ENCODE results near the gene HMCES.
A peak's percentile ranks its signal among the peaks of the same experiment; 100 is the strongest.
"Not testable (repeated sequence)": the region's sequence is repeated elsewhere in the genome, so short reads cannot be mapped to it uniquely, and the experiment has no call there.

Gene HMCES

DNA sequence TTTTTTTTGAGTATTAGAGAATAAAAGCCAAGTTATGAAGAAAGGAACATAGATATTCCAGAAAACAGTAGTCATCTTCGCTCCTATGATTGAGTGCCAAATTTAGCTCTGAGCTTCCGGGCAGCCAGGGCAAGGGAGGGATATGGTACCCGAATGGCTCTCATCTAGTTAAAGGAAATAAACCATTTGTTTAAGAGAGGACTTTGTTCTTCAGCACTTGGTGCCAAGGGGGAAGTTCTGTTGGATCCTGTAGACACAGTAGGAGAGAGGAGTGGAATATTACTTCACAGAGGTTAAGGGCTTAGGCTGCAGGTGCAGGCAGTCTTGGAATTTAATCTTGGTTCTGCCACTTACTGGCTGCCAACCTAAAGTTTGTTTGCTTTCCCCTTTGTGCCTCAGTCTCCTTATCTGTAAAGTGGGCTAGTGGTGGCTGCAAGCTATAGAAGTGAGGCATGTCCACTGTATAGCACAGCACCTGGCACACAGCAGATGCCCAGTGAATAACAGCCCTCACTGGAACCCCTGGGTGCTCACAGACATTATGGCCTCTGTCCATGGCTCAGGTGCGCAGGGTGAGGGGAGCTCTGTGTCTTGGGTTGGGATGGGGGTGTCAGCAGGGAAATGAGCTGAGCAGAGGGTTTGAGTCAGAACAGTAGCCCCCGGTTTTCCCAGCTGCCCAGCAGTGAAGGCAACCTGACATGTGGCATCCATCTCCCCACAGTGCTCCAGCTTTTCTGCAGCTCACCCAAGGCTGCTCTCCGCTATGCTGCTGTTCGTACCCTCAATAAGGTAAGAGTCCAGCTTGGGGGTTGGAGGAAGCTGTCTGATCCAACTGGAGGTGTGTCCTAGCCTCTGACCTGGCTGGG is 18.8 kb upstream of the HMCES start:
- no peak for DNase-seq

DNA sequence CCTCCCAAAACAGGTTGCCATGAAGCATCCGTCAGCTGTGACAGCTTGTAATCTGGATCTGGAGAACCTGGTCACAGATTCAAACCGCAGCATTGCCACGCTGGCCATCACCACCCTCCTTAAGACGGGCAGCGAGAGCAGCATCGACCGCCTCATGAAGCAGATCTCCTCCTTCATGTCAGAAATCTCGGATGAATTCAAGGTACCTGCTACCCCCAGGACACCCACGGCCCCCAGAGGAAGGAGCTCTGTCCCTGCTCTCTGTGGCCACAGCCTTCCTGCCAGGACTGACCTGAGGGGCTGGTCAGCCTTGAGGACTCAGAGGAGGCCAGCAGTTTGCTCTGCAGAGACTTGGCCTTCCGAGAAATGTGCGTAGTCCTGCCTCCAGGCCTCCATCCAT is 18.1 kb upstream of the HMCES start:
- DNase-seq: no peak

DNA sequence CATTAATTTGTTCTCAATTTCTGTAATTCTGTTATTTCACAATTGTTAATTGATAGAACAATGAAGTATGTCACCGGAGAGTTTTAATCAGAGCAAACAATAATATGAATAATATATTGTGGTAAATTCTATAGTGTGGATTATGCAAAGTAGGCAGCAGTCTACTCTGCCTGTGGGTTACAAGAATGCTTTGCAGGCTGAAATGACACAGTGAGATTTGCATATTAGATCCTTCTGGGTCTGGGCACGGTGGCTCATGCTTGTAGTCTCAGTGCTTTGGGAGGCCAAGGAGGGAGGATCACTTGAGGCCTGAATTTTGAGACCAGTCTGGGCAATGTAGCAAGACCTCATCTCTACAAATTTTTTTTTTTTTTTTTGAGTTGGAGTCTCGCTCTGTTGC is 16.8 kb upstream of the HMCES start:
- DNase-seq: no peak

DNA sequence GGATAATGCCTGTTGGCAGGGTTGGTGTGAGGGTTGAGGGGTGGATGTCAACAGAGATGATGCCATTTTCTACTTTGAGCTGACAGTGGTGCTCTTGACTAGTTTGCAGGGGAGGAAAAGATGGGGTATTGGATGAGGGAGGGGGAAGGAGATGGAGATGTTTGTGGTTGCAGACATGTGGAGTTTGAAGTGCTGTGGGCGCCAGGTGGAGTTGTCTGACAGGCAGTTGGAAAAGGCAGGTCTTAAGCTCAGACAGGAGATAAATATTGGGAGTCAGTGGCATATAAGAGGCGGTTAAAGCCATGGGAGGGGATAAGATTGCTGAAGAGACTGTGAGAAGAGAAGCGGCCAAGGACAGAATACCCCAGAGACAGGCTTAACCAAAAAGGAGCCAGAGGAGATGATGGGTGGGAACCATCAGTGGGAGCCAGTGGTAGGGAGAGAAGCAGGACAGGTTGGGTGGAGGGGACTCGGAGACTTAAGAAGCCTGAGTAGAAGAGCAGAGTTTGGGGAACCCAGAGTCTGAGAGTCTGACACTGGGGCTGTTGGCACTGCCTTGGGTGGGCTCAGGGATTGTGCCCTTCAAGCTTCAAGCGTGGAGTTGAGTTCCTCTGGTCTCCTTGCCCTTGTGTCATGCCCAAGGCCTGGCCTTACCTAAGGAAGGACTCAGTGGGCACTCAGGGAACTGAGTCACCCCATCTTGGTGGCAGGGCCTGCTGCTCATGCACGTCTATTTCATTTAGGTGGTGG is 15.3 kb upstream of the HMCES start:
- DNase-seq: no peak

DNA sequence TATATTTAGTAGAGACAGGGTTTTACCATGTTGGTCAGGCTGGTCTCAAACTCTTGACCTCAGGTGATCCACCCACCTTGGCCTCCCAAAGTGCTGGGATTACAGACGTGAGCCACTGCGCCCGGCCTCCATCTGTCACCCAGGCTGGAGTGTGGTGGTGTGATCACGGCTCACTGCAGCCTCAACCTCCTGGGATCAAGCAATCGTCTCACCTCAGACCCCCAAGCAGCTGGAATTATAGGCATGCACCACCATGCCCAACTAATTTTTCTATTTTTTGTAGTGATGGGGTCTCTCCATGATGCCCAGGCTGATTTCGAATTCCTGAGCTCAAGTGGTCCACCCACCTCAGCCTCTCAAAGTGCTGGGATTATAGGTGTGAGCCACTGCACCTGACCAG is 13.7 kb upstream of the HMCES start:
- DNase-seq: not testable (repeated sequence)

DNA sequence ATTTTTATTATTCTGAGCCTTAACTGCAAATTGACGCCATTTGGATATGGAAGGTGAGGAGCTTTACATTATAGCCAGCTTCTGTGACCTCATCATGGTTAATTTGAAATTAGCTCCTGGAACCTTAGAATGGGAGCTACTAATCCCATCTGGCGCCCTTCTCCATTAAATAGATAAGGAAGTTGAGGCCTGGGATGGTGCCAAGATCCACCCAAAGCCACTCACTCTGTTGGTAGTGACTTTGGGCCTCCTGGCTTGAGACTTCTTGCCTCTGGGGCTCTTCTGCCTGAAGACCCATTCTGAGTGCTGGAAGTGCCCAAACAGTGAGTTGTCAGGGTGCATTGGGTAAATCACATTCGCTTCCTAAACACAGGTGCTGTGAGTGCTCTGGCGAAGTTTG is 12.0 kb upstream of the HMCES start:
- no peak for DNase-seq

DNA sequence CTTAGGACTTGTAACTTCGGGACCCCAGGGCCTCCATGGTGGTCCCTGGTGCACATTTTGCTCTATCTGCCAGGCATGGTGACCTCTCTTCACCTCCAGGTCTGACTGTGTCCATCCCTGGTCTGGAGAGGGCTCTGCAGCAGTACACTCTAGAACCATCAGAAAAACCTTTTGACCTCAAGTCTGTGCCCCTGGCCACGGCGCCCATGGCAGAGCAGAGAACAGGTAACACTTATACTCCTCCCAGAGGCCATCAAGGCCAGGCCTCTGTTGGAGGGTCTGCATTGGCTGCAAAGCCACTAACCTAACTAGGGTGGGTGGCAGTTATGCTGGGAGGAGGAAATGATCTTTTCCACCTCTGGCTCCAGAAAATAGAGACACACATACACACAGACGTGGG is 10.3 kb upstream of the HMCES start:
- DNase-seq: no peak

DNA sequence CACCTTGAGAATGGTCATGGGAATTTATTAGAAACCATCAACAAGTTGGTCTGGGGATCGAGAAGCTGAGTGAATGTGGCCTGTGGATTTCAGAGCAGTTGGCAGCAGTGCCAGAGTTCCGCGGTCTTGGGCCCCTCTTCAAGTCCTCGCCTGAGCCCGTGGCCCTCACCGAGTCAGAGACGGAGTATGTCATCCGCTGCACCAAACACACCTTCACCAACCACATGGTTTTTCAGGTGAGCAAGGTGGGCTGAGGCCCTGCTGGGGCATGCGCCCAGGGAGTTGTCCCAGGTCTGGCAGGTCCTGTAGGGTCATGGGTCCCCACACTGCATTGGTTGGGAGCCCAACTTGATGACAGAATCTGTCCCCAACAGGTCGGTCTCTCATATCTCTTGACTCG is 7.0 kb upstream of the HMCES start:
- DNase-seq: no peak

DNA sequence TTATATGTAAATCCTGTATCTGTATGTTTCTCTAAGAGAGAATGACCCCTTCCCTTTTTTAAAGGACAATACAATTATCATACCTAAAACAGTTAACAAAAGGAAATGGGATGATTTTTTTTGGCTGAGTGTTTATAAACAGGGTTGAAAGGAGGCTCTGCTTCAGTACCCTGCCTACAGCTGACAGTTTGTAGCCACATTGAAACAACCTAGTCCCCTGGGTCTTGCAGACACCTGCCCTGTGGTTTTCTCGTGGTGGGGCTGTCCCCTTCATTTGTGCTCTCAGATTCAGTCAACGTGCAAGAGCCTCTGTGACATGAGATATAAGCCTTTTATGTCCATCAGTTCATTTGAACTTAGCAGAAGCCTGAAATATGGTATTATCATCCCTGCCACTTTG is 2.3 kb upstream of the HMCES start:
- no peak for DNase-seq

DNA sequence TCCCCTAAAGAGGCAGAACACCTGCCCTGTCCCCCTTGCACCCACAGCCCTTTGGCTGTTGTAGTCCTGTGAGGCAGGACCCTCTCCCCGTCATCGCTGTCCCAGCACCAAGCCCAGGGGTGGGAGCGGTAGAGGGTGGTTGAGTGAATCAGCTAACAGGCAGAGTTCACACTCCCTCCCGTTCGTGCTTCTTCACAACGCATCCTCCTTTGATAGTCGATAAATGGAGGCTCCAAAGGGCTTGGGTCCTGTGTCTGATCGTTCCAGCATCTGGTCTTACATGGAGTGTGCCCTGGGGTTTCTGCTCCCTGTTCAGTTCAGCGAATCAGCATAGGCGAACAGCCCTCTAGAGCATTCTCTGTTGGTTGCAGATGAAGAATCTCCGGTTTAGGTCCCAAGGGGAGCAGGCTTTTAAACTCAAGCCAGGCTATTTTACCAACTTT is 820 bp upstream of the HMCES start:
- peak in 1 of 4 experiments; percentile 6 for DNase-seq

DNA sequence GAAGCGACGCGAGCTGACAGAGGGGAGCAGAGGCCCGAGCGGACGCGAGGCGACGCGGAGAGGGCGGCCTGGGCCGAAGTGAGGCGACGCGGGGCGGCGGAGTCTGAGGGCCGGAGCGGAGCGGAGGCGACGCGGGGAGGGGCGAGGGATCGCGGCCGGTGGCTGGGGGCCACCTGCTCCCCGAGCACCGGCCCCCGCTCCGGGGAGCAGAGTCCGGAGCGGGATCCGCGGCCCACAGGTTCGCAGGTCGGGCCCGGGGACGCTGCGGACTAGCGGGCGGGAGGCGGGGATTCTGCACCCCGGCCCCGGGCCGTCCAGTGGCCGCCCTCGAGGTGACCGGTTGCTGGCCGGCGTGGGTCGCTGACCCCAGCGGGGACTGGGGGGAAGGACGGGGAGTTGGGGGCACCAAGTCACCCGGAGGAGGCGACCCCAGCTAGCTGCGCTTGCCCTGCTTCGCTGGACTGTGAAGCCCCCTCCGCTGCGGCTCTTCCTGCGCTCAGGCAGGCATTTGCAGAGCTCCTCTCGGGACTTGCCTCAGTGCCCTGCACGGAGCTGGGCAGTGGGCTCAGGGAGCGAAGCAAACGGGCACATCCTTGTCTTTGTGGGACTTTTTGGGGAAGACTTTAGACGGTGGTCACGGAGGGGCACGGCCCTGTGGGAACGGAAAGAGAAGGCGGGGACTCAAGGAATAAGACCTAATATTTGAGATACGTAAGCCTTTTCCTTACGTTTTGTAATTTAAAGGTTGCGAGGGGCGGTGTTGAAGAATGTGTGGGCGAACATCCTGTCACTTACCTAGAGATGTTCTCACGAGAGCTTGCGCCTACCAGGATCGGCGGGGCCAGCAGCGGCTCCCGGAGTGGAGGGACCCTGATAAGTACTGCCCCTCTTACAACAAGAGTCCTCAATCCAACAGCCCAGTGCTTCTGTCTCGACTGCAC is 566 bp downstream of the HMCES start:
- peak; percentile 57 to 75 (median 58) for DNase-seq

DNA sequence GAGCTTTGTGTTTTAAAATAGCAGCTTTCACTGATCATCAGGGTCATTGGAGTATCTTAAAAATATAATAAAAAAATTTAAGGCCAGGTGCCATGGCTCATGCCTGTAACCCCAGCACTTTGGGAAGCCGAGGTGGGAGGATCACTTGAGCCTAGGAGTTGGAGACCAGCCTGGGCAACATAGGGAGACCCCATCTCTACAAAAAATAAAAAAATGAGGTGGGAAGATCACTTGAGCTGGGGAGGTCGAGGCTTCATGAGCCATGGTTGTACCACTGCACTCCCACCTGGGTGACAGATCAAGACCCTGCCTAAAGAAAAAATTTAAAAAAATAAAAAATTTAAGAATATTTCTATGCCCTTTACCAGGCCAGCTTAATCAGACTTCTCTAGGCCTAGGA is 1.5 kb downstream of the HMCES start:
- DNase-seq: no peak

DNA sequence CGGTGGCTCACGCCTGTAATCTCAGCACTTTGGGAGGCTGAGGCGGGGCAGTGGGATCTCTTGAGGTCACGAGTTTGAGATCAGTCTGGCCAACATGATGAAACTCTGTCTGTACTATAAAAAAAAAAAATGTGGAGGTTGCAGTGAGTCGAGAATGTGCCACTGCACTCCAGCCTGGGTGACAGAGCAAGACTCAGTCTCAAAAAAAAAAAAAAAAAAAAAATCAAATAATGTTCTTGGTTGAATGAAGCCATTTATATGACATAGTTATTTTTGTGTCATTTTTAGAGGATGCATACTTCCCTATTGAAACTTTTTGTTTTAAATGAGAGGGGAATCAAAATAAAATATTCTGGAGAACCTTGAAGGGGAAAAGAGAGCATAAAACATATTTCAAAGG is 3.1 kb downstream of the HMCES start:
- DNase-seq: peak in 3 of 4 experiments; percentile 20 to 36 (median 22)

DNA sequence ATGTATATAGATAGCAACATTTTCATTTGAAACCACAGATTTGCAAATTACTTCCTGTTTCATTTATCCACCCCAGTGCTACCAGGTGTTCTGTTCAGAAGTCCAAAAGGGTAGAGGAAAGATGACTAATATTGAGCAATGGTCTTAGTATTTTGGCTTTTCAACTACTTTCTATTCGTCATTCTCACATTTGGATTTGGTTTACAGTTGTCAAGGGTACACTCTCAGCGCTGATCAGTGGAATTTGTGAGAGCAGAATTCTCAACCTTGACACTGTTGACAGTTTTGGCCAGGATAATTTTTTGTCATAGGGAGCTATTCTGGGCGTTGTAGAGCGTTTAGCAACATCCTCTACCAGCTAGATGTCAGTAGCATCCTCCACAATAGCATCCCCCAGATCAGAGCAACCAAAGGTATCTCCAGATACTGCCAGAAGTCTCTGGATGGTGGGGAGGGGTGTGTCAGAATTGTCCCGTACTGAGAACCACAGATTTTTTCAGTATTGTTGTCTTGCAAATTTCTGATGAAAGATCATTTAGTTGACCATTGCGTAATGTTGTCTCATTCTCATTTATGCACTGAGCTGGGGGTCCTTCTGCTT is 4.2 kb downstream of the HMCES start:
- peak in 1 of 4 experiments; percentile 38 for DNase-seq

DNA sequence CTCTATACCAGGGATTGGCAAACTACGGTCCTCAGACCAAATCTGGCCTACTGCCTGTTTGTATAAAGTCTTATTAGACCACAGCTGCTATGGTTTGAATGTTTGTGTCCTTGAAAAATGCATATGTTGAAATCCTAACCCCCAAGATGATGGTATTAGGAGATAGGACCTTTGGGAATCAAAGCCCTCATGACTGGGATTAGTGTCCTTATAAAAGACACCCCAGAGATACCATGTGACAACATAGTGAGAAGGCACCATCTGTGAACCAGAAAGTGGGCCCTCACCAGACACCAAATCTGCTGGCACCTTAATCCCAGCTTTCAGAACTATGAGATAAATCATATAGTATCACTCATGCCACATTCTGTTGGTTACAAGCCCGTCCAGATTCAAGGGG is 7.4 kb downstream of the HMCES start:
- DNase-seq: no peak

DNA sequence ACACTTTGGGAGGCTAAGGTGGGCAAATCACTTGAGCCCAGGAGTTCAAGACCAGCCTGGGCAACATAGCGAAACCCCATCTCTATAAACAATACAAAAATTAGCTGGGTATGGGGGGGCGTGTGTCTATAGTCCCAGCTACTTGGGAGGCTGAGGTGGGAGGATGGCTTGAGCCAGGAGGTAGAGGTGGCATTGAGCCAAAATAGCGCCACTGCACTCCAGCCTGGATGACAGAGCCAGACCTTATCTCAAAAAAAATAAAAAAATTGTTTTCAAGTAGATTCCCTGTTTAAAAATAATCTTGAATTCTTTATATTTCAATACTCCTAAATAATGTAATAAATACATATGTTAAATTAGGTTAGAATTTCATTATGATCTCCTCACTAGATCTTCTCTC is 9.8 kb downstream of the HMCES start:
- DNase-seq: no peak

DNA sequence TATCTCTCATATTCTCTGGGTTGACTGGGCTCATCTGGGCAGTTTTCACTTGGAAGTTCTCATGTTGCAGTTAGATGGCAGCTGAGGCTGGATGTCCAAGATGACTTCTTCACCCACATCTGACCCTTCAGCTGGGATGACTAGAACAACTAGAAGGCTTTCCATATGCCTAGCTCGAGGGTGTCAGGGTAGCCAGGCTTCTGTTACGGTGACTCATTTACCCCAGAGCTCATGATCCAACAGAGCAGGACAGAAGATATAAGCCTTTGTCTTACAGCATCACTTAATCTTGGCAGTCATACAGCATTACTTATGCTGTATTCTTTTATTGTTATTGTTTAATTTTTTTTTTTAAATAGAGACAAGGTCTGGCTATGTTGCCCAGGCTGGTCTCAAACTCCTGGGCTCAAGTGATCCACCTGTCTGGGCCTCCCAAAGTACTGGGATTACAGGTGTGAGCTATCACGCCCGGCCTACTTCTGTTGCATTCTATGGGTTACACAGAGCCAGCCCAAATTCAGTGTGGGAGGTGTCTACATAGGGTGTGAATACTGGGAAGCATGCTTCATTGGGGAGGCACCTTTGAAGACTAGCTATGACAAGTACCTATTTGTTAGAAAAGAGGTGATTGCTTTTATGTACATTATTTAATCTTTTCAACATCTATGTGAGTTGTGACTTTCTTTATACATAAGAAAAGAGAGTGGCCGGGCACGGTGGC is 10.7 kb downstream of the HMCES start:
- no peak for DNase-seq

DNA sequence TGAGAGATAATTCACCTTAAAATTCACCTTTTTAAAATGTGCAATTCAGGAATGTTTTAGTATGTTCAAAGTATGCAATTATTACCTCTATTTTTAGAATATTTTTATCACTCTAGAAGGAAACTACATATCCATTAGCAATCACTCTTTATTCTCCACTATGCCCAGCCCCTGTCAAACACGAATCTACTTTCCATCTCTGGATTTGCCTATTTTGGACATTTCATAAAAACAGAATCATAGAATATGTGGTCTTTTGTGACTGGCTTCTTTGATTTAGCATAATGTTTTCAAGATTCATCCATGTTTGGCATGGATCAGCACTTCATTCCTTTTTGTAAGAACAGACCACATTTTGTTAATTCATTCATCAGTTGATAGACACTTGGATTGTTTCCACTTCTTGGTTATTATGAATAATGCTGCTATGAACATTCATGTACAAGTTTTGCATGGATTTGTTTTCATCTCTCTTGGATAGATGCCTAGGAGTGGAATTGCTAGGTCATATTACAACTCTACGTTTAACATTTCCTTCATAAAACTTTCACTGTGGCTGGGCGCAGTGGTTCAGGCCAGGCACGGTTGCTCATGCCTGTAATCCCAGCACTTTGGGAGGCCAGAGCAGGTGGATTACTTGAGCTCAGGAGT is 12.7 kb downstream of the HMCES start:
- DNase-seq: no peak

DNA sequence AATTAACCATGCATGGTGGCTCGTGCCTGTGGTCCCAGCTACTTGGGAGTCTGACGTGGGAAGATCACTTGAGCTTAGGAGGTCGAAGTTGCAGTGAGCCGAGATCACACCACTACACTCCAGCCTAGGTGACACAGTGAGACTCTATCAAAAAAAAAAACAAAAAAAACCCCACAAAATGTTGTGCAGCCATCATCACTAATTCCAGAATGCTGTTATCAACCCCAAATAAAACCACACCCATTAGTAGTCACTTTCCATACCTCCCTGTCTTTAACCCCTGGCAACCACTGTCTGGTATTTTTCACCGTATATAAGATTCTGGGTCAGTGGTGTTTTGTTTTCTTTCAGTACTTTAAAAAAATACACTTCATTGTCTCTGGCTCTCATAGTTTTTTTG is 16.6 kb downstream of the HMCES start:
- DNase-seq: no peak

DNA sequence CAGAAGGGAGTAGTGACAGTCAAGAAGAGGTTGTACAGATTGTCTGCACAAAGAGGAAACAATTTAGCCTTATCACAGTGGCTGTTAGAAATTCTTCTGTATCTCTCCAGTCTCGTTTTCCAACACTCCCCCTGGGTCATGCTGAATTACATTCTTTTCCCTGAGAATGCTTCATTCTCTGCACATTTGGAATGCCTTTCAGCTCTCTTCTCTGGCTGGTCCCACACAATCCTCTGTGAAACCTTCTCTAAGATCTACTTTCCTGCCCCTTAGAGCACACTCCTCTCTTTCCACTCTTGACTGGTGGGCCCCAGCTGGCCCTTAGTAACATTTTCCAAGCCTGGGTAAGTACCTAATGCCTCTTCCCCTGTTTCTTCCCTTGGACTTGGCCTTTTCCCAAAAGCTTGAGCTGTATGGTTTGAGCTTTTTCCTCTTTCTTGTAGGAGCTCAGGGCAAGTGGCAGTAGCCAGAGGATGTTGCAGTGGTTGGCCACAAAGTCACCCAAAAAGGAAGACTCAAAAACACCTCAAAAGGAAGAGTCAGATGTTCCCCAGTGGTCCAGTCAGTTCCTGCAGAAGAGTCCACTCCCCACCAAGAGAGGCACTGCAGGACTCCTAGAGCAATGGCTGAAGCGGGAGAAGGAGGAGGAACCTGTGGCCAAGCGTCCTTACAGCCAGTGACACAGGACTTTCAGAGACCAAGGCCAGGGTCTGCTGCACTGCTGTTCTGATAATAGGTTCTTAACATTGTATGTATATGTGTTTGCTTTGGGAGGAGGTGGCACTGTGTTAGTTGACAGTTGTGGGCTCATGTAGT is 25.7 kb downstream of the HMCES start:
- DNase-seq: peak; percentile 23 to 62 (median 50)

DNA sequence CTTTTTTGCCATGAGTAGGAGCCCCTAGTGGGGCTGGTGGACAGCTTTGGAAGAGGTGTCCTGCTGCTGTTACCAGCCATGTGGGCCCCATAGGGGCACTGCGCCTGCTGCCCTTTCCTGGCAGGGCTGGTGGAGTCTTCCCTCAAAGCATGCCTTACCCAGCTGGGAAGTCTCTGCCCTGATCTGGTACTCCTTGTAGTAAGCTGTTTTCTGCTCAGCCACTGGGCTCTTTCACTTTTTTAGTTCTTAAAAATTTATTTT is 26.2 kb downstream of the HMCES start:
- peak in 1 of 4 experiments; percentile 19 for DNase-seq

All from suppressor macrophage (primary cell).